ENCODE measurements around the gene LMCD1.

LMCD1 gene

DNA sequence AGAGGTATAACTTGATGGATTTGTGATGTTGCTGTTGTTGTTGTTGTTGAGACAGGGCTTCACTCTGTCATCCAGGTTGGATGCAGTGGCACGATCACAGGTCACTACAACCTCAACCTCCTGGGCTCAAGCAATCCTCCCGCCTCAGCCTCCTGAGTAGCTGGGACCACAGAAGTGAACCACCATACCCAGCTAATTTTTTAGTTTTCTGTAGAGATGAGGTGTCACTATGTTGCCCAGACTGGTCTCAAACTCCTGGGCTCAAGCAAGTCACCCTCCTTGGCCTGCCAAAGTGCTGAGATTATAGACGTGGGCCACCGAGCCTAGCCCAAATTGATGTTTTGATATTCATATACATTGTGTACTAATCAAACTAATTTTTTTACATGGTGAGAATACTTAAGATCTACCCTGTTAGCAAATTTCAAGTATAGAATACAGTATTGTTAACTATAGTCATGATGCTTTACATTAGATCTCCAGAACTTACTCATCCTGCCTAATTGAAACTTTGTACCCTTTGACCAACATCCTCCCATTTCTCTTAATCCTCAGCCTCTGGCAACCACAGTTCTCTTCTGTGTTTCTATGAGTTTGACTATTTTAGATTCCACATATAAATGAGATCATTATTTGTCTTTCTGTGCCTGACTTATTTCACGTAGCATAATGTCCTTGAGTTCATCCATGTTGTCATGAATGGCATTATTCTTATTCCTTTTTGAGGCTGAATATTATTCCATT lies 23.2 kb downstream of the LMCD1 start:
- Histone ChIP-seq H3K4me2 (ENCODE audit: low read depth, low read length, poor library complexity, severe bottlenecking) (no peak overlapping the region), H3K36me3 (ENCODE audit: insufficient read depth, low read length) (no peaks in the 10 kb centered on the region), H3K9ac (ENCODE audit: low read depth, low read length, poor library complexity, severe bottlenecking) (no peak overlapping the region), H3K9me3 (ENCODE audit: insufficient read depth, low read depth, low read length) (no peaks in the 10 kb centered on the region), H3K9me2 (replicated peaks; ENCODE audit: low read depth, low read length) (no peaks in the 10 kb centered on the region), H3K27me3 (ENCODE audit: insufficient read depth, low read length, poor library complexity, severe bottlenecking) (no peaks in the 10 kb centered on the region), H4K20me1 (ENCODE audit: insufficient read depth, low read length, poor library complexity, severe bottlenecking) (no peaks in the 10 kb centered on the region), H3K4me1 (ENCODE audit: insufficient read depth, low read length, poor library complexity, severe bottlenecking) (no peaks in the 10 kb centered on the region), H3F3A (ENCODE audit: low read depth) (no peaks in the 10 kb centered on the region), H3K79me2 (ENCODE audit: insufficient read depth, low read length) (no peaks in the 10 kb centered on the region), H2AFZ (ENCODE audit: low read length) (no peak overlapping the region), H3K4me3 (ENCODE audit: low read length, poor library complexity, severe bottlenecking) (no peak overlapping the region)
- TF ChIP-seq EZH2phosphoT487 (IDR thresholded peaks at IDR 0.05; ENCODE audit: borderline replicate concordance) (no peak), CTCF (conservative IDR thresholded peaks at IDR 0.05; ENCODE audit: low read length) (no peak)

DNA sequence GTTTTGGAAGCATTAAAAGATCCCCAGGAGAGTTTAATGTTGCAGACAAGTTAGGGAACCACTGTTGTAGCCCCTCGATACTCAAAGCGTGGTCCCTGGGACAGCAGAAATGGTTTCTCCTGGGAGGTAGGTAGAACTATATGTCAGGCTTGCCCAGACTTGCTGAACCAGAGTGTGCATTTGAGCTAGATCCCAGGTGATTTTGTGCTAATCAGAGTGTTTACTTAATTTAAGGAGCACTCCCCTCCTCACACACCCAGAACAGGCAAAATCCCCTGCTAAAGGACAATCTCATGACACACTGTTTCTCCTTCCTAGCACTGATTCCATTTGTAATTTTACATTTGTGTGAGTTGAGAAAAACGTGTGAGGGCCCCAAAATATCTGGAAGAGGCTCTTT lies 24.3 kb downstream of the LMCD1 start:
- no peak overlapping the region for H3K4me3 ChIP-seq (ENCODE audit: low read length, poor library complexity, severe bottlenecking)
- no peak overlapping the region for H3K4me2 ChIP-seq (ENCODE audit: low read depth, low read length, poor library complexity, severe bottlenecking)
- no peaks in the 10 kb centered on the region for H4K20me1 ChIP-seq (ENCODE audit: insufficient read depth, low read length, poor library complexity, severe bottlenecking)
- no peaks in the 10 kb centered on the region for H3K9me3 ChIP-seq (ENCODE audit: insufficient read depth, low read depth, low read length)
- H2AFZ ChIP-seq (ENCODE audit: low read length) = no peak overlapping the region
- H3K36me3 ChIP-seq (ENCODE audit: insufficient read depth, low read length) = no peaks in the 10 kb centered on the region
- H3K79me2 ChIP-seq (ENCODE audit: insufficient read depth, low read length) = no peaks in the 10 kb centered on the region
- no peak overlapping the region for H3K9ac ChIP-seq (ENCODE audit: low read depth, low read length, poor library complexity, severe bottlenecking)
- H3K4me1 ChIP-seq (ENCODE audit: insufficient read depth, low read length, poor library complexity, severe bottlenecking) = no peaks in the 10 kb centered on the region
- no peaks in the 10 kb centered on the region for H3K27me3 ChIP-seq (ENCODE audit: insufficient read depth, low read length, poor library complexity, severe bottlenecking)
- H3F3A ChIP-seq (ENCODE audit: low read depth) = no peaks in the 10 kb centered on the region
- H3K9me2 ChIP-seq (replicated peaks; ENCODE audit: low read depth, low read length) = no peaks in the 10 kb centered on the region
- TF ChIP-seq EZH2phosphoT487 (IDR thresholded peaks at IDR 0.05; ENCODE audit: borderline replicate concordance) (no peak), CTCF (conservative IDR thresholded peaks at IDR 0.05; ENCODE audit: low read length) (no peak)

DNA sequence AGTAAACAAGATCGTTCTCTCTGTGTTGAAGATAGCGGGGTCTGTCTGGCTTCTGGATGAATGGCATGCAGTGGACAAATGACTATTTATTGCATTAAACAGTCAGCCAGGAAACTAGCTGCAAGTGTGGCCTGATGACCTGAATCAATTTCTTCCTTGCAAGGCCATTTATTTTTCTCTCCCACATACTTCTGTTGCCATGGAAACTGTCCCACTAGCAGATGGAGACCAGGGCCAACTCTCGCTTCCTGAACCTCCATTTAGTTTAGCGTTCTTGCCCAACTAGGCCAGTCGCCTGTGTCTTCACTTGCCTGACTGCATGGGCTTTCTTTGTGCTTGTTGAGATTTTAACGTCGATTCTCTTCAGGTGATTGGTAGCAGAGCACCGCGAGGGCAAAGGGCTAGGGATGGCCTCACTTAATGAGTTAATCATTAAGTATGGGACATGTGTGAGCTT lies 27.6 kb downstream of the LMCD1 start:
- H2AFZ ChIP-seq (ENCODE audit: low read length) = no peak overlapping the region
- no peaks in the 10 kb centered on the region for H4K20me1 ChIP-seq (ENCODE audit: insufficient read depth, low read length, poor library complexity, severe bottlenecking)
- no peak overlapping the region for H3K4me3 ChIP-seq (ENCODE audit: low read length, poor library complexity, severe bottlenecking)
- no peak for TF ChIP-seq EZH2phosphoT487 (IDR thresholded peaks at IDR 0.05; ENCODE audit: borderline replicate concordance)
- TF ChIP-seq CTCF (conservative IDR thresholded peaks at IDR 0.05; ENCODE audit: low read length) = no peak
- no peaks in the 10 kb centered on the region for H3K9me2 ChIP-seq (replicated peaks; ENCODE audit: low read depth, low read length)
- H3K9me3 ChIP-seq (ENCODE audit: insufficient read depth, low read depth, low read length) = no peaks in the 10 kb centered on the region
- H3K9ac ChIP-seq (ENCODE audit: low read depth, low read length, poor library complexity, severe bottlenecking) = no peak overlapping the region
- no peaks in the 10 kb centered on the region for H3K36me3 ChIP-seq (ENCODE audit: insufficient read depth, low read length)
- H3K79me2 ChIP-seq (ENCODE audit: insufficient read depth, low read length) = no peaks in the 10 kb centered on the region
- no peak overlapping the region for H3K4me2 ChIP-seq (ENCODE audit: low read depth, low read length, poor library complexity, severe bottlenecking)
- no peaks in the 10 kb centered on the region for H3F3A ChIP-seq (ENCODE audit: low read depth)
- no peaks in the 10 kb centered on the region for H3K4me1 ChIP-seq (ENCODE audit: insufficient read depth, low read length, poor library complexity, severe bottlenecking)
- peaks cover 9% of the 10 kb centered on the region for H3K27me3 ChIP-seq (ENCODE audit: insufficient read depth, low read length, poor library complexity, severe bottlenecking)

Measured in Loucy (cell line).